Stimulated activated CD4-positive, alpha-beta T cell treated with anti-CD3 and anti-CD28 coated beads, Interleukin-1b, Interleukin-23, amount 100 ng/mL, for 4 hours (primary cell): ENCODE data around the gene HMGXB3.
"Not testable (repeated sequence)": the region's sequence is repeated elsewhere in the genome, so short reads cannot be mapped to it uniquely, and the experiment has no call there.

ENCODE experiments used
- DNase-seq, 2 donors: peaks; one replicate each; pipeline ENCODE4 v3.0.0-alpha.2; 2020; ENCODE audit warnings: low read depth in 2 of 2

The HMGXB3 gene

GRCh38 chr5:150022158-150022531, 21.6 kb downstream of the HMGXB3 start:
- DNase-seq: no peak

GRCh38 chr5:150022681-150023080, 22.1 kb downstream of the HMGXB3 start:
- DNase-seq: no peak

GRCh38 chr5:150023136-150023535, 22.6 kb downstream of the HMGXB3 start:
- DNase-seq: no peak

- no peak for DNase-seq
These were observed 23.9 kb downstream of the HMGXB3 start for GRCh38 chr5:150024346-150024984.

GRCh38 chr5:150026682-150027172, 26.2 kb downstream of the HMGXB3 start:
- no peak for DNase-seq

- not testable (repeated sequence) for DNase-seq
These were observed 27.5 kb downstream of the HMGXB3 start for GRCh38 chr5:150028047-150028446.

GRCh38 chr5:150033334-150033733, 32.8 kb downstream of the HMGXB3 start:
- DNase-seq: no peak

- no peak for DNase-seq
These were observed 34.1 kb downstream of the HMGXB3 start for GRCh38 chr5:150034662-150035061.

GRCh38 chr5:150035139-150035895, 34.8 kb downstream of the HMGXB3 start:
- DNase-seq: no peak

- no peak for DNase-seq
These were observed 36.0 kb downstream of the HMGXB3 start for GRCh38 chr5:150036513-150036912.

- no peak for DNase-seq
These were observed 38.0 kb downstream of the HMGXB3 start for GRCh38 chr5:150038547-150038946.

GRCh38 chr5:150042459-150042858, 41.9 kb downstream of the HMGXB3 start:
- no peak for DNase-seq

GRCh38 chr5:150043657-150044328, 43.3 kb downstream of the HMGXB3 start:
- DNase-seq: no peak

- DNase-seq: no peak
These were observed 43.8 kb downstream of the HMGXB3 start for GRCh38 chr5:150044329-150044681.

- DNase-seq: no peak
These were observed 44.2 kb downstream of the HMGXB3 start for GRCh38 chr5:150044712-150045111.

- DNase-seq: no peak
These were observed 45.0 kb downstream of the HMGXB3 start for GRCh38 chr5:150045549-150045948.

GRCh38 chr5:150046031-150046430, 45.5 kb downstream of the HMGXB3 start:
- no peak for DNase-seq

GRCh38 chr5:150050172-150050811, 49.8 kb downstream of the HMGXB3 start:
- not testable (repeated sequence) for DNase-seq

GRCh38 chr5:150051657-150052195, 51.2 kb downstream of the HMGXB3 start:
- DNase-seq: no peak

GRCh38 chr5:150052226-150052955, 51.9 kb downstream of the HMGXB3 start:
- DNase-seq: no peak

- DNase-seq: no peak
These were observed 52.6 kb downstream of the HMGXB3 start for GRCh38 chr5:150052956-150053712.
